HCT116 (cell line): ENCODE results near the gene NGEF. TPM values are rescaled to one million over a fixed set of nuclear protein-coding genes. Genes with fewer than 3 reads are reported as not detected.

ENCODE experiments used
- ATAC-seq: fragments of 200-7000 bp; cut with Tn5 transposase; 2 replicates; pipeline ENCODE4 v1.9.1; 2020; ENCODE audit warnings: mild to moderate bottlenecking, moderate library complexity
- BruUV-seq: library from RNA; stranded (reverse); fragments of 400-500 nt; replicated peaks from 2 replicates; lab custom pipeline; 2021; lab: Mats Ljungman, UMichigan
- CTCF ChIA-PET: fragments of 300-600 bp; sonication (Branson Sonifier 250); formaldehyde crosslinking; loops from one replicate; lab custom pipeline; 2021; ENCODE audit warnings: antibody characterized with exemption; lab: Charles Lee
- POLR2A ChIA-PET: fragments of 300-600, 350-600 bp; sonication (Branson Sonifier 250); formaldehyde crosslinking; loops from one replicate; lab custom pipeline; 2021; ENCODE audit warnings: antibody characterized with exemption; lab: Charles Lee
- RAD21 ChIA-PET, 2 experiments: fragments of 300-600 bp; sonication (Branson Sonifier 250); formaldehyde crosslinking; loops; one replicate each; lab custom pipeline; 2023; ENCODE audit warnings: low total read pairs in 2 of 2; ENCODE audit not compliant: uncharacterized antibody in 2 of 2, unreplicated experiment in 2 of 2, low non-redundant PET in 1 of 2; lab: Charles Lee
- DNase-seq: peaks from one replicate; pipeline ENCODE4 v3.0.0-alpha.2; 2010; ENCODE audit warnings: low read depth, low spot score
- H2AFZ ChIP-seq: fragments of 200-600 bp; shearing (Covaris generic), sonication (generic); 2 replicates; pipeline ENCODE4 v1.6.1; 2017; ENCODE audit warnings: low read depth, mixed run types, mixed read lengths, antibody characterized with exemption, low read length; ENCODE audit not compliant: poor library complexity, severe bottlenecking
- H3K27ac ChIP-seq: 2 replicates; pipeline ENCODE4 v1.5.1; 2012; ENCODE audit warnings: low read depth, low read length
- H3K27me3 ChIP-seq: fragments of 200-600 bp; sonication (generic); 2 replicates; pipeline ENCODE4 v1.6.1; 2016; ENCODE audit warnings: mixed run types, low read length, mixed read lengths; ENCODE audit not compliant: insufficient read depth
- H3K36me3 ChIP-seq, 2 experiments: fragments of 200-500 bp in 1 of 2; fragments of 200-600 bp in 1 of 2; sonication (Bioruptor generic) in 1 of 2; sonication (generic) in 1 of 2; 2 replicates each; pipeline versions ENCODE4 v1.5.1 to v1.6.1; 2014 to 2016; ENCODE audit warnings: low read length in 2 of 2, inconsistent platforms in 1 of 2, mixed read lengths in 1 of 2, mixed run types in 1 of 2; ENCODE audit not compliant: insufficient read depth in 2 of 2, control insufficient read depth in 1 of 2
- H3K4me1 ChIP-seq, 2 experiments: fragments of 200-600 bp in 1 of 2; sonication (generic) in 1 of 2; 2 replicates each; pipeline versions ENCODE4 v1.5.1 to v1.6.1; 2012 to 2017; ENCODE audit warnings: low read length in 2 of 2, inconsistent platforms in 1 of 2, mild to moderate bottlenecking in 1 of 2, mixed read lengths in 1 of 2, mixed run types in 1 of 2, moderate library complexity in 1 of 2; ENCODE audit not compliant: insufficient read depth in 2 of 2, control insufficient read depth in 1 of 2
- H3K4me2 ChIP-seq: fragments of 200-600 bp; sonication (generic); 2 replicates; pipeline ENCODE4 v1.6.1; 2017; ENCODE audit warnings: mixed run types, low read length, mixed read lengths
- H3K4me3 ChIP-seq, 2 experiments: fragments of 200-600 bp in 1 of 2; sonication (generic) in 1 of 2; replicated peaks in 1 of 2; 2 replicates each; pipeline ENCODE4 v1.5.1; 2011 to 2016; ENCODE audit warnings: low read length in 2 of 2, control low read depth in 1 of 2, low read depth in 1 of 2, mild to moderate bottlenecking in 1 of 2, mixed read lengths in 1 of 2, mixed run types in 1 of 2
- H3K79me2 ChIP-seq: fragments of 200-600 bp; sonication (generic); 2 replicates; pipeline ENCODE4 v1.6.1; 2017; ENCODE audit warnings: mild to moderate bottlenecking, mixed run types, low read length, moderate library complexity, mixed read lengths; ENCODE audit not compliant: insufficient read depth
- H3K9ac ChIP-seq: fragments of 200-600 bp; sonication (generic); 2 replicates; pipeline ENCODE4 v1.6.1; 2016; ENCODE audit warnings: low read length, mixed read lengths
- H3K9me2 ChIP-seq: fragments of 200-600 bp; sonication (generic), shearing (Covaris generic); 2 replicates; pipeline ENCODE4 v1.6.1; 2017; ENCODE audit warnings: mixed run types, mild to moderate bottlenecking, moderate library complexity; ENCODE audit not compliant: insufficient read depth
- H3K9me3 ChIP-seq, 2 experiments: fragments of 200-500 bp in 1 of 2; fragments of 200-600 bp in 1 of 2; sonication (Bioruptor generic) in 1 of 2; sonication (generic) in 1 of 2; 2 replicates each; pipeline ENCODE4 v1.6.1; 2014 to 2017; ENCODE audit warnings: low read length in 2 of 2, mixed read lengths in 2 of 2, inconsistent platforms in 1 of 2, low read depth in 1 of 2, mild to moderate bottlenecking in 1 of 2, mixed run types in 1 of 2, moderate library complexity in 1 of 2; ENCODE audit not compliant: control insufficient read depth in 1 of 2, insufficient read depth in 1 of 2
- H4K20me1 ChIP-seq: fragments of 200-600 bp; sonication (generic), shearing (Covaris generic); 2 replicates; pipeline ENCODE4 v1.6.1; 2017; ENCODE audit warnings: mixed run types, mild to moderate bottlenecking, moderate library complexity; ENCODE audit not compliant: insufficient read depth
- EGR1 ChIP-seq: IDR thresholded peaks from 2 replicates; pipeline ENCODE4 v1.6.1; 2012; ENCODE audit warnings: low read depth
- EZH2 ChIP-seq: fragments of 200-600 bp; sonication (generic); IDR thresholded peaks from 2 replicates; pipeline ENCODE4 v1.6.1; 2017; ENCODE audit warnings: antibody characterized with exemption, mixed run types
- EZH2phosphoT487 ChIP-seq: fragments of 200-600 bp; IDR thresholded peaks from 2 replicates; pipeline ENCODE4 v1.6.1; 2018; ENCODE audit warnings: antibody characterized with exemption, borderline replicate concordance
- POLR2AphosphoS5 ChIP-seq: IDR thresholded peaks from 2 replicates; pipeline ENCODE4 v1.6.1; 2011; ENCODE audit warnings: mild to moderate bottlenecking, low read depth, low read length, moderate library complexity
- SRF ChIP-seq: IDR thresholded peaks from 2 replicates; pipeline ENCODE4 v1.6.1; 2012; ENCODE audit warnings: low read depth
- TCF7L2 ChIP-seq: IDR thresholded peaks from 2 replicates; pipeline ENCODE4 v1.7.0; 2011; ENCODE audit warnings: borderline replicate concordance, inconsistent platforms; ENCODE audit not compliant: insufficient read depth, insufficient read length; ENCODE audit errors: extremely low read depth
- ZNF274 ChIP-seq: fragments of 200-500 bp; sonication (Bioruptor generic); IDR thresholded peaks from 2 replicates; pipeline ENCODE4 v1.6.1; 2014; ENCODE audit warnings: mild to moderate bottlenecking, low read depth, low read length, inconsistent platforms
- intact Hi-C: fragments of 100-400 bp; cut with micrococcal nuclease; formaldehyde crosslinking; loops from 2 replicates; pipeline ENCODE4 v1.10.0; 2022
- total RNA-seq: library from RNA; stranded (reverse); gene quantifications from one replicate; pipeline ENCODE4 v1.2.1, GENCODE V29; 2021; ENCODE audit not compliant: unreplicated experiment
- TF ChIP-seq, protein P1 (sequence below): IDR thresholded peaks from 2 replicates; pipeline ENCODE4 v1.6.1; 2012

Gene NGEF
- total RNA-seq, 1 experiment from 2014 or later, result 12.6 TPM

- POLR2A ChIA-PET, result no interaction called here
- Histone ChIP-seq H3K9ac (no peak overlapping the region), H4K20me1 (no peaks in the 10 kb centered on the region), H3K4me3 (no peak overlapping the region), H3K4me2 (no peak overlapping the region), H2AFZ (no peak overlapping the region), H3K9me3 (no peaks in the 10 kb centered on the region), H3K9me2 (no peaks in the 10 kb centered on the region), H3K79me2 (no peaks in the 10 kb centered on the region), H3K4me1 (no peaks in the 10 kb centered on the region), H3K27me3 (no peaks in the 10 kb centered on the region), H3K36me3 (no peaks in the 10 kb centered on the region), H3K27ac (no peak overlapping the region)
- ATAC-seq (no peak), DNase-seq (no peak)
- BruUV-seq, result no TSS peak
- RAD21 ChIA-PET, result no interaction called here
- CTCF ChIA-PET, result interaction anchor here (1.1 to 1.2 kb wide), 2 partner anchors 30 to 145 kb away, joined by 3 read pairs; no protein-coding TSS in a partner anchor
- TF ChIP-seq, protein P1, sequence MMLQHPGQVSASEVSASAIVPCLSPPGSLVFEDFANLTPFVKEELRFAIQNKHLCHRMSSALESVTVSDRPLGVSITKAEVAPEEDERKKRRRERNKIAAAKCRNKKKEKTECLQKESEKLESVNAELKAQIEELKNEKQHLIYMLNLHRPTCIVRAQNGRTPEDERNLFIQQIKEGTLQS, result no peak
- TF ChIP-seq EZH2, result no peak
- intact Hi-C loops, result no loop called here
Measured at GRCh38 chr2:232884001-232884421, 129.0 kb downstream of the NGEF start.

GRCh38 chr2:232883116-232883721 is 129.8 kb downstream of the NGEF start:
- no peaks in the 10 kb centered on the region for H3K36me3 ChIP-seq
- no peaks in the 10 kb centered on the region for H3K9me3 ChIP-seq
- no peak for DNase-seq
- H2AFZ ChIP-seq, result no peak overlapping the region
- TF ChIP-seq EGR1, result no peak
- TF ChIP-seq EZH2, result no peak
- no peak for TF ChIP-seq TCF7L2
- no peak for TF ChIP-seq EZH2phosphoT487
- TF ChIP-seq SRF, result no peak
- no peak for TF ChIP-seq POLR2AphosphoS5
- TF ChIP-seq ZNF274, result no peak
- TF ChIP-seq, all 23 proteins: peak for 0
- Histone ChIP-seq H4K20me1 (no peaks in the 10 kb centered on the region), H3K4me1 (no peaks in the 10 kb centered on the region), H3K27ac (no peak overlapping the region), H3K27me3 (no peaks in the 10 kb centered on the region), H3K79me2 (no peaks in the 10 kb centered on the region), H3K9me2 (no peaks in the 10 kb centered on the region), H3K4me3 (no peak overlapping the region), H3K9ac (no peak overlapping the region), H3K4me2 (no peak overlapping the region)
- RAD21 ChIA-PET, result no interaction called here
- ATAC-seq, result no peak
- intact Hi-C loops, result no loop called here
- CTCF ChIA-PET, result no interaction called here
- POLR2A ChIA-PET, result interaction anchor here (1.2 kb wide), 1 partner anchor 8 kb away, joined by 4 read pairs; no protein-coding TSS in a partner anchor
- no TSS peak for BruUV-seq
